GM12874 (cell line): Measurements from ENCODE around the gene SLC24A3.

Source experiments
- CTCF ChIP-seq: IDR thresholded peaks from 2 replicates; pipeline ENCODE4 v1.5.1; 2011; ENCODE audit warnings: low read depth, mild to moderate bottlenecking, control low read depth, low read length, moderate library complexity; ENCODE audit not compliant: insufficient read depth

Gene SLC24A3

GRCh38 chr20:19298652-19299051, 86.2 kb downstream of the SLC24A3 start:
- TF ChIP-seq CTCF = no peak

GRCh38 chr20:19300395-19300794, 88.0 kb downstream of the SLC24A3 start:
- TF ChIP-seq CTCF = no peak

- no peak for TF ChIP-seq CTCF
Observed at GRCh38 chr20:19301142-19301541, 88.7 kb downstream of the SLC24A3 start.

GRCh38 chr20:19301843-19302242, 89.4 kb downstream of the SLC24A3 start:
- no peak for TF ChIP-seq CTCF

GRCh38 chr20:19302714-19303113, 90.3 kb downstream of the SLC24A3 start:
- no peak for TF ChIP-seq CTCF

GRCh38 chr20:19304389-19304788, 91.9 kb downstream of the SLC24A3 start:
- TF ChIP-seq CTCF = no peak

- no peak for TF ChIP-seq CTCF
Observed at GRCh38 chr20:19304886-19305415, 92.5 kb downstream of the SLC24A3 start.

- no peak for TF ChIP-seq CTCF
Observed at GRCh38 chr20:19308146-19308545, 95.7 kb downstream of the SLC24A3 start.
